NCI-H128 (cell line): Measurements from ENCODE around the gene CLCN3.
"Not testable (repeated sequence)": the region's sequence is repeated elsewhere in the genome, so short reads cannot be mapped to it uniquely, and the experiment has no call there.

Source experiments
- DNase-seq: peaks from one replicate; lab custom pipeline; 2025; ENCODE audit not compliant: unreplicated experiment; lab: John Stamatoyannopoulos, UW

CLCN3 gene

DNA sequence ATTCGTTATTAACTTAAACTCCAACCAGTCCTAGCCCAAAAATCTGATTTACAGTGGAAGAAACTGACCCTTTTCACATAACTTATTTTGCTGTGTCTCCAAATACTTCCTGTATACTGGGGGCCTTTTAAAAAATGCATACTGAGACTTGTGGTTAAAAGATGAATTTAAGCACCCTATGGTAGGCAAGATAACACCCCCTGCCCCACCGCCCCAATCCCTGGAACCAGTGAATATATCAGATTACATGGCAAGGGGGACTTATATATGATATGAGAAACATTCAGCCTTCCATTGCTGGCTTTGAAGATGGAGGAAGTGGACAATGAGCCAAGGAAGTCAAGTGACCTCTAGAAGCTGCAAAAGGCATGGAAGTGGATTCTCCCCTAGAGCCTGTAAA lies 3.1 kb upstream of the CLCN3 start:
- DNase-seq = no peak

GRCh38 chr4:169618286-169618685 lies 2.1 kb upstream of the CLCN3 start:
- DNase-seq = no peak

GRCh38 chr4:169618986-169619385 lies 1.4 kb upstream of the CLCN3 start:
- DNase-seq = no peak

DNA sequence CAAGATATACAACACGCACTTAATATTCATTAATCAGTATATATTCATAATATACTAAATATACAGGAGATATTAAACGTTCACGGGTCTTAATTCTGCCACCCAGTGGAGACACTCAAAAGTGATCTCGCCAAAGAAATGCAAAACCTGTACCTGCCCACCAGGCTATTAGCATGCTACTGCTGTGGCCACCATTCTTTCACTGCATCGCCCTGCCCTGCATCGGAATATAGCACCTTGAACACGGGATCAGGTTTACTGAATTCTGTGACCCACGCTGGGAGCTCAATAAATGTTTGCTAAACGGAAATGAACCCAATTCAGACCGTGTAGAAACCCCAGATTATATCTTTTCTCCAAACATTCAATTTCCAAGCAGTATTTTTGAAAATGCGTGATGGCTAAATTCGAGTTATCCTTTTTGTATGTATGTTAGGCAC lies 840 bp upstream of the CLCN3 start:
- no peak for DNase-seq

DNA sequence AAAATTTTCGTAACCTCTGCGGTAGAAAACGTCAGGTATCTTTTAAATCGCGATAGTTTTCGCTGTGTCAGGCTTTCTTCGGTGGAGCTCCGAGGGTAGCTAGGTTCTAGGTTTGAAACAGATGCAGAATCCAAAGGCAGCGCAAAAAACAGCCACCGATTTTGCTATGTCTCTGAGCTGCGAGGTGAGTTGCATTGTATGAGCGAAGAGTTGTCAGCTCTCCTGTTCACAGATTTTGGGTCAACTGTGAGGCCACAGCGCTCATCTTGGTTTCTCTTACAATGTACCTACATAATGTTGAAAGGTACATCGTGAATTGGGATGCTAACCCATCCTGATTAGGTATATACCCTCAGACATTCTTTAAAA lies 486 bp downstream of the CLCN3 start:
- DNase-seq = no peak

DNA sequence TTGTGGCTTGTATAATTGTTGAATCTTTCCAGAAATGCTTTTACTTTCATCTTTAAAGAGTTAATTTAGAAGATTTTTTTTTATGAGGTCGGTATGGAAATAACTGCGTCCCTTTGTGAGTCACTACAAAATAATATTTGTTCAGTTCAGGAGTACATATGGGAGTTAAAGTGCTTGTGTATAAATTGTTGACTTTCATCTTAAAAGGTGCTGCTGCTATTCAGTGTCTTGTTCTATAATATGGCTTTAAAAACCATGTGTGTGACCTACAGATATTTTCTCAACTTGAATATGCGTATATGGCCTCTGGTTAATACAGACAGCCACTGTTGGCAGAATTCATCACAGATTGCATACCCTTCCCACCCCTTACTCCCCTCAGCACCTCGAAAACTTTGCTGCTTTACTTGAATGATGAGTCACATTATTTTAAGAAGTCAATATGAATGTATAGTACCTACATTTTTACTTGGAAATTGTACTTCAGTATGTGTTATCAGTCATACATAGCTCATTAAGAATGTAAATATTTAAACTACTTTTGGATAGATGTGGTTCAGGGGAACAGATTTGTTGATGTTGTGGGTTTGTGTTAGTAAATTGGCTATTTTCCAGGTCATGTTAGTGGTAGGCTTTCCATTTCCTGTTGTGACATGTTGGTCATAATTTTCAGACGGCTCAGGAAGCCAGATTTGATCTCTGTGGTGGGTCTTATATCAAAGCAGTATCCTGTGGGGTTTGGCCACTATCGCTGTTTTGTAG lies 1.5 kb downstream of the CLCN3 start:
- DNase-seq = no peak

GRCh38 chr4:169622566-169622965 lies 2.2 kb downstream of the CLCN3 start:
- no peak for DNase-seq

GRCh38 chr4:169624012-169624411 lies 3.6 kb downstream of the CLCN3 start:
- not testable (repeated sequence) for DNase-seq

- DNase-seq = no peak
These were observed 5.5 kb downstream of the CLCN3 start for GRCh38 chr4:169625886-169626285.

GRCh38 chr4:169626331-169627282 lies 6.2 kb downstream of the CLCN3 start:
- no peak for DNase-seq

- no peak for DNase-seq
These were observed 6.9 kb downstream of the CLCN3 start for GRCh38 chr4:169627307-169627706.

DNA sequence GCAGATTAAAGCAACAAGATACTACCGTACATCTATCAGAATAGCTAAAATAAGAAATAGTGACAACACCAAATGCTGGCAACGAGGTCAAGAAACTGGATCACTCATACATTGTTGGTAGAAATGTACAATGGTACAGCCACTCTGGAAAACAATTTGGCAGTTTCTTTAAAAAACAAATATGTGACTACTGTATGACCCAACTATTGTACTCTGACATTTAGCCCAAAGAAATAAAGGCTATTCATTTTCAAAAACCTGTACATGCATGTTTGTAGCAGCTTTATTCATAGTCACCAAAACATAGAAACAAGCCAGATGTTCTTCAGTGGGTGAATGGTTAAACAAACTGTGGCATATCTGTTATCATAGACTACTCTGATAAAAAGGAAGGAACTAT lies 8.2 kb downstream of the CLCN3 start:
- no peak for DNase-seq

DNA sequence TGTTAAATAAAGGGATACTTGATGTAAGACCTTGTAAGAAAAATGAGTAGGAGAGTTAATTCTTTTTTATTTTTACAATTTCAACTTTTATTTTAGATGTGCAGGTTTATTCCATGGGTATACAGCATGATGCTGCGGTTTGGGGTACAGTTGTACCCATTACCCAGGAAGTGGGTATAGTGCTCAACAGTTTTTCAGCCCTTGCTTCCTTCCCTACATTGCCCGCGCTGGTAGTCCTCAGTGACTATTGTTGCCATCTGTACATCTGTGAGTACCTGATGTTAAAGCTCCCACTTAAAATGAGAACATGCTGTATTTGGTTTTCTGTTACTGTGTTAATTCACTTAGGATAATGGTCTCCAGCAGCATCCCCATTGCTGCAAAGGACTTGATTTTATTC lies 9.7 kb downstream of the CLCN3 start:
- no peak for DNase-seq

- DNase-seq = no peak
These were observed 12.5 kb downstream of the CLCN3 start for GRCh38 chr4:169632896-169633295.

DNA sequence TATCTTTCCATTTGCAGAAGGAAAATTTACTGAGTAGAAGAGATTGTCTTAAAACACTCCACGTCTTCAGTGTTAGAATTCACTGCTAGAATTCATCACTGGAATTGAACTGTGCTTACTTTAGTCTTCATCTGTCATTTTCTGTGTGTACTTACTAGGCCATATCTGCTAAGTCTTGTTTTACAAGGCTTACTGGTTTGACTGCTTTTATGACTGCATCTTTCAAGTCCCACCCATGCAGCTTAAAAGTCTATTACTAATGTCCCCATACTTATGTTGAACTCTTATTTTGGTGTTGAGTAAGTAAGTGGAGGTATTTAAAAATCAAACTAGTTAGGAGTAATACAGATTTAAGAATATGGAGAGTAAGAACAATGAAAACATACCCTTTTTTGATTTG lies 14.6 kb downstream of the CLCN3 start:
- DNase-seq = no peak

GRCh38 chr4:169640261-169640870 lies 20.0 kb downstream of the CLCN3 start:
- DNase-seq = no peak

- DNase-seq = no peak
These were observed 24.4 kb downstream of the CLCN3 start for GRCh38 chr4:169644802-169645201.

DNA sequence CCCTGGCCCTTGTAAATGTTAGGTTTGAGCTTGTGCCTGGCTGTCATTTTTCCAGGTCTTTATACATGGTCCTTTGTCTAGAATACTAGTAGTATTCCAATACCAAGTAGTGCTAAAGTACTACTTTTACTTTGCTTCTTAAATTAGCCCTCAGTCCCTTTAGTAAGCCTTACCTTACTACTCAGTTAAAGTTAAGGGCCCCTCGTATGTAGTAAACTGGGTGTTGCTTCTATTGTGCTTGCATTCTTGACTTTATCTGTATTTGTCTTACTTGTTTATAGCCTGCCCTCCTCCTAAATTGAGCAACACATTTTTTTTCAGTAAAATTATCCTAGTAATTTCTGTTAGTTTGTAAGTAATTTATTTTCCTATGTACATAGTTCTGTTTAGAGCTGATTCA lies 25.2 kb downstream of the CLCN3 start:
- DNase-seq = no peak

DNA sequence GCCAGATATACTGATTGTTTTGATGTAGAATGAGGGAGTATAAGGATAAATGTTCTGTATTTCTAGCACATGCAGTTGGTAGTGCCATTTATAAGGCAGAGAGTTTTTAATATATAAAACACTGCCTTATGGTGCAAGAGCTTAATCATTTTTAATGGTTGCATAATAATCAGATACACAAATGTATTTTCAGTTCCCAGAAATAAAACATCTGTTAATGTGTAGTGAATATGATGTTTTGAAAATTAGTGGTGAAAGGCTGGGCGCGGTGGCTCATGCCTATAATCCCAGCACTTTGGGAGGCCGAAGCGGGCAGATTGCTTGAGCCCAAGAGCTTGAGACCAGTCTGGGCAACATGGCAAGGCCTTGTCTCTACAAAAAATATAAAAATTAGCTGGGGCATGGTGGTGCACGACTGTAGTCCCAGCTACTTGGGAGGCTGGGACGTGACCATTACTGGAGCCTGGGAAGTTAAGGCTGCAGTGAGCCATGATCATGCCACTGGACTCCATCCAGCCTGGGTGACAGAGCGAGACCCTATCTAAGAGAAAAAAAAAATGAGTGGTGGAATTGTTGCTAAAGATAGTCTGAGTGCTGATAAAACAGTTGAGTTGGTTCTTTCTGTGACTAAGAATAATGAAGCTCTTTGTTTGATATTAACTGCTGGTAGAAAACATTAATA lies 29.3 kb downstream of the CLCN3 start:
- no peak for DNase-seq

DNA sequence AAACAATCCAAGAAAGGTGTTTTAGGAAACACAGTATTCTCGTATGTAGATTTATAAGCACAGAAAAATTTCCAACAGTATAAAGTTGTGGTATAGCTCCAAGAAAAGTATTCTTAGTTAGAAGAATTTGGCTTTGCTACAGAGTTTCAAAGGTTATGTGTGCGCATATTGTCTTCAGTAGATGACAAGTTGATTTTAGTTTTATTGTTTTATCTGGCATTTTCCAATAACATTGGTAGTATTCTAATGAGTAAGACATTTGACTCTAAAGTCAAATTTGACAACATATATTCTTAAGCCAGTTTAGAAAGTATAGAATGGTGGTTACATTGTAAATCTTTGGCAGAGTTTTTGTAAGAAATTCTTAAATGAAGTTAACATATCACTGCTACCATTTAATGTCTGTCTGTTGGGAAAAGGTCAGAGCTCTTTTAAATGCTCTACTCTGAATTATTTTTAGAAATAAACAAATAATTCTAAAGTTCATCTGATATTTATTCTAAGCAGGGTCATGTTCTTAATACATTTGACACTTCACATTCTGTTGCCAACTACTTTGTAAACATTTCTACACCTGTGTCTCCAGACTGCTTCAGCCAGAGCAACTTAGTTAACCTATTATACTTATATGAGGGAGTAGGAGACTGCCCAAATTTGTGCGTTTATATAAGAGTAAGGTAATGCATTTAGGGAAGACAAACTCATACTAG lies 30.0 kb downstream of the CLCN3 start:
- DNase-seq = no peak

DNA sequence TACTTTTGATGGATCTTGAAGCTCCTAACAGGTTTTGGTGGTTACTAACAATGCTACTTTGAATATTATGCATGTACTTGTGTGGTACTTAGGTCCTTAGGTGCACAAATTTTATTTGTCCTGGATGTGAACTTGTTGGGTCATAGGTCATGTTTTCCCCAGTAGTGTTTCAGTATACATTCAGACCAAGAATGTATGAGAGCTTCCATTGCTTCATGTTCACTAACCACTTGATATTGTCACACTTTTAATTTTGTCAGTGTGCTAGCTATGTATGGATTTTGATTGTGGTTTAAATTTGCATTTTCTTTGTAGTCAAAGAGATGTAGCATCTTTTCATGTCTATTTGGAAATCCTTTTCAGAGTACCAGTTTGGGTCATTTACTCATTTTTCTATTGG lies 32.2 kb downstream of the CLCN3 start:
- no peak for DNase-seq
